Neural crest cell (in vitro differentiated cells): ENCODE results near the gene FOXJ3. TPM values are rescaled to one million over a fixed set of nuclear protein-coding genes. Genes with fewer than 3 reads are reported as not detected.

Experiments
- DNase-seq: peaks from one replicate; pipeline ENCODE4 v3.0.0; 2021; ENCODE audit warnings: low read depth, mixed read lengths, low spot score
- H3K27ac Mint-ChIP-seq: one replicate; pipeline ENCODE4 v1.8.0; 2021; ENCODE audit warnings: mild to moderate bottlenecking, mixed read lengths; ENCODE audit not compliant: unreplicated experiment
- H3K27me3 Mint-ChIP-seq: 2 replicates; pipeline ENCODE4 v1.8.0; 2021; ENCODE audit warnings: low read depth, mild to moderate bottlenecking, mixed read lengths
- H3K36me3 Mint-ChIP-seq: 2 replicates; pipeline ENCODE4 v1.8.0; 2021; ENCODE audit warnings: low read depth, mild to moderate bottlenecking, mixed read lengths
- H3K4me1 Mint-ChIP-seq: 2 replicates; pipeline ENCODE4 v1.8.0; 2021; ENCODE audit warnings: mixed read lengths
- H3K4me3 Mint-ChIP-seq: one replicate; pipeline ENCODE4 v1.8.0; 2021; ENCODE audit warnings: mild to moderate bottlenecking, mixed read lengths
- H3K9me3 Mint-ChIP-seq: 2 replicates; pipeline ENCODE4 v1.8.0; 2021; ENCODE audit warnings: mixed read lengths
- CTCF ChIP-seq: fragments of 200-600 bp; sonication (generic); conservative IDR thresholded peaks from 2 replicates; pipeline ENCODE4 v1.5.0; 2021; ENCODE audit warnings: antibody characterized with exemption, mild to moderate bottlenecking
- total RNA-seq: library from RNA; stranded (reverse); gene quantifications from 2 replicates; pipeline ENCODE4 v1.2.1, GENCODE V29; 2021

Gene FOXJ3
- total RNA-seq, 1 donor from 2014 or later: 40.2 TPM

GRCh38 chr1:42316292-42316691 is 18.7 kb downstream of the FOXJ3 start:
- Mint-ChIP-seq H3K36me3 (no peaks in the 10 kb centered on the region), H3K4me3 (no peak overlapping the region), H3K9me3 (no peaks in the 10 kb centered on the region), H3K4me1 (peaks cover 33% of the 10 kb centered on the region), H3K27me3 (no peaks in the 10 kb centered on the region), H3K27ac (no peak overlapping the region)
- TF ChIP-seq CTCF: no peak
- DNase-seq: no peak

- H3K4me1 Mint-ChIP-seq: peaks cover 33% of the 10 kb centered on the region
- no peak overlapping the region for H3K27ac Mint-ChIP-seq
- H3K9me3 Mint-ChIP-seq: no peaks in the 10 kb centered on the region
These were observed 19.5 kb downstream of the FOXJ3 start for GRCh38 chr1:42315500-42315899.

GRCh38 chr1:42313970-42314369 is 21.1 kb downstream of the FOXJ3 start:
- TF ChIP-seq CTCF: no peak

More at GRCh38 chr1:42315500-42315899, 19.5 kb downstream of the FOXJ3 start:
- Mint-ChIP-seq H3K36me3 (no peaks in the 10 kb centered on the region), H3K27me3 (no peaks in the 10 kb centered on the region), H3K4me3 (no peak overlapping the region)
- no peak for DNase-seq
- no peak for TF ChIP-seq CTCF

GRCh38 chr1:42312576-42313212 is 22.3 kb downstream of the FOXJ3 start:
- no peaks in the 10 kb centered on the region for H3K9me3 Mint-ChIP-seq
- TF ChIP-seq CTCF: no peak
- H3K27me3 Mint-ChIP-seq: no peaks in the 10 kb centered on the region
- peaks cover 20% of the 10 kb centered on the region for H3K4me1 Mint-ChIP-seq
- H3K27ac Mint-ChIP-seq: no peak overlapping the region
- no peak overlapping the region for H3K4me3 Mint-ChIP-seq
- DNase-seq: no peak
- peaks cover 8% of the 10 kb centered on the region for H3K36me3 Mint-ChIP-seq

More at GRCh38 chr1:42313970-42314369, 21.1 kb downstream of the FOXJ3 start:
- Mint-ChIP-seq H3K4me1 (peaks cover 20% of the 10 kb centered on the region), H3K27ac (no peak overlapping the region), H3K27me3 (no peaks in the 10 kb centered on the region), H3K9me3 (no peaks in the 10 kb centered on the region), H3K36me3 (peaks cover 3% of the 10 kb centered on the region), H3K4me3 (no peak overlapping the region)
- no peak for DNase-seq

GRCh38 chr1:42311897-42312296 is 23.1 kb downstream of the FOXJ3 start:
- Mint-ChIP-seq H3K27ac (no peak overlapping the region), H3K4me3 (no peak overlapping the region), H3K36me3 (peaks cover 12% of the 10 kb centered on the region), H3K9me3 (no peaks in the 10 kb centered on the region), H3K4me1 (peaks cover 20% of the 10 kb centered on the region), H3K27me3 (no peaks in the 10 kb centered on the region)
- no peak for TF ChIP-seq CTCF
- no peak for DNase-seq
